Measurements from ENCODE around the gene LRRC17. TPM values are rescaled to one million over a fixed set of nuclear protein-coding genes. Genes with fewer than 3 reads are reported as not detected.

LRRC17 gene
- total and polyA plus RNA-seq, 9 of the 15 experiments (the other 6 are each of a cell fraction or from before 2014, with no cell fraction given): 0.03 to 0.18 (median 0.12) TPM; not detected in 5

GRCh38 chr7:102991540-102992214 lies 78.9 kb downstream of the LRRC17 start:
- FAIRE-seq (peak; percentile 87), ATAC-seq (peak; percentile 79), DNase-seq (ENCODE audit: extremely low read depth in 1 of 4, low spot score in 3 of 4) (peak; percentile 83 to 87 (median 84))
- H3K27ac ChIP-seq (ENCODE audit: extremely low read depth, low read depth, low read length): peak overlapping the region; percentile 89
- H3K36me3 ChIP-seq (ENCODE audit: control insufficient read depth, insufficient read depth, low read length): peaks cover 15% of the 10 kb centered on the region
- POLR2A ChIA-PET: interaction anchor here (0.7 to 1.5 kb wide), 3 partner anchors 8 to 47 kb away, joined by 3 to 4 read pairs (median 3); no protein-coding TSS in a partner anchor
- no peaks in the 10 kb centered on the region for H3K9me1 ChIP-seq (ENCODE audit: control insufficient read depth, insufficient read depth, low read length)
- H3K79me2 ChIP-seq (ENCODE audit: control insufficient read depth, insufficient read depth, low read length): no peaks in the 10 kb centered on the region
- no peaks in the 10 kb centered on the region for H3K27me3 ChIP-seq (ENCODE audit: control insufficient read depth in 2 of 2, insufficient read depth in 2 of 2, low read length in 2 of 2)
- H3K4me3 ChIP-seq: no peak overlapping the region
- intact Hi-C loops (cut with micrococcal nuclease): loop anchor here (5.0 kb wide), 1 partner anchor 36 kb away; no protein-coding TSS in a partner anchor
- peaks cover 23 to 67% of the 10 kb centered on the region in 2 experiments for H3K4me1 ChIP-seq (replicated peaks in 1 of 2; ENCODE audit: control insufficient read depth in 2 of 2, insufficient read depth in 2 of 2, low read length in 2 of 2)
- in situ Hi-C loops (cut with MboI): no loop called here
- no TSS peak for BruUV-seq (replicated peaks)
- no peaks in the 10 kb centered on the region for H4K20me1 ChIP-seq (replicated peaks; ENCODE audit: control insufficient read depth, insufficient read depth, low read length)
- peak overlapping the region; percentile 9 to 56; a peak in 3 of 4 replicates for H3K9ac ChIP-seq (ENCODE audit: insufficient read depth in 1 of 2, low read depth in 2 of 2, low read length in 2 of 2)
- H3K9me3 ChIP-seq (replicated peaks; ENCODE audit: control insufficient read depth, insufficient read depth, low read depth, low read length): peaks cover 6% of the 10 kb centered on the region
- WGBS (ENCODE audit: insufficient coverage, low coverage, missing lambda C conversion rate): 2% methylated on average over 2 of the region's 2 CpGs
- peak overlapping the region; percentile 70 for H2AFZ ChIP-seq (ENCODE audit: low read depth, low read length)
- peak overlapping the region; percentile 71 for H3K4me2 ChIP-seq (ENCODE audit: insufficient read depth, low read length)
- CTCF ChIA-PET (ENCODE audit: low intra/inter-chr PET ratio): no interaction called here
- 0 out of 2 replicates have a peak, but pooled peaks have one; percentile 59 for TF ChIP-seq ELF4 (CRISPR knock-in tag; IDR thresholded peaks at IDR 0.05)
- TF ChIP-seq PCBP1 (IDR thresholded peaks at IDR 0.05; ENCODE audit: low read depth, low read length, poor library complexity, severe bottlenecking): no peak
- peak; percentile 62; the same call in 1 of the 2 replicates for TF ChIP-seq NCOR1 (IDR thresholded peaks at IDR 0.05)
- TF ChIP-seq XRCC3 (IDR thresholded peaks at IDR 0.05): no peak
- no peak for TF ChIP-seq ZNF134 (CRISPR knock-in tag; conservative IDR thresholded peaks at IDR 0.05)
- TF ChIP-seq, protein P1, sequence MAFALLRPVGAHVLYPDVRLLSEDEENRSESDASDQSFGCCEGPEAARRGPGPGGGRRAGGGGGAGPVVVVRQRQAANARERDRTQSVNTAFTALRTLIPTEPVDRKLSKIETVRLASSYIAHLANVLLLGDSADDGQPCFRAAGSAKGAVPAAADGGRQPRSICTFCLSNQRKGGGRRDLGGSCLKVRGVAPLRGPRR (CRISPR knock-in tag; IDR thresholded peaks at IDR 0.05): no peak
- TF ChIP-seq ZBTB8A (IDR thresholded peaks at IDR 0.05; ENCODE audit: partially characterized antibody): no peak
- TF ChIP-seq, protein P2, sequence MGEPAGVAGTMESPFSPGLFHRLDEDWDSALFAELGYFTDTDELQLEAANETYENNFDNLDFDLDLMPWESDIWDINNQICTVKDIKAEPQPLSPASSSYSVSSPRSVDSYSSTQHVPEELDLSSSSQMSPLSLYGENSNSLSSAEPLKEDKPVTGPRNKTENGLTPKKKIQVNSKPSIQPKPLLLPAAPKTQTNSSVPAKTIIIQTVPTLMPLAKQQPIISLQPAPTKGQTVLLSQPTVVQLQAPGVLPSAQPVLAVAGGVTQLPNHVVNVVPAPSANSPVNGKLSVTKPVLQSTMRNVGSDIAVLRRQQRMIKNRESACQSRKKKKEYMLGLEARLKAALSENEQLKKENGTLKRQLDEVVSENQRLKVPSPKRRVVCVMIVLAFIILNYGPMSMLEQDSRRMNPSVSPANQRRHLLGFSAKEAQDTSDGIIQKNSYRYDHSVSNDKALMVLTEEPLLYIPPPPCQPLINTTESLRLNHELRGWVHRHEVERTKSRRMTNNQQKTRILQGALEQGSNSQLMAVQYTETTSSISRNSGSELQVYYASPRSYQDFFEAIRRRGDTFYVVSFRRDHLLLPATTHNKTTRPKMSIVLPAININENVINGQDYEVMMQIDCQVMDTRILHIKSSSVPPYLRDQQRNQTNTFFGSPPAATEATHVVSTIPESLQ (CRISPR knock-in tag; IDR thresholded peaks at IDR 0.05): peak; percentile 82
- peak; percentile 56 for TF ChIP-seq CBFA2T3 (IDR thresholded peaks at IDR 0.05)
- TF ChIP-seq HDAC1 (IDR thresholded peaks at IDR 0.05): peak in 1 of 2 experiments; percentile 72; a peak in 1 of 4 replicates
- peak; percentile 97 for TF ChIP-seq ATF3 (IDR thresholded peaks at IDR 0.05)
- no peak; the same call in 1 of the 2 replicates for TF ChIP-seq ATF3 (CRISPR knock-in tag; conservative IDR thresholded peaks at IDR 0.05)
- TF ChIP-seq, protein P3, sequence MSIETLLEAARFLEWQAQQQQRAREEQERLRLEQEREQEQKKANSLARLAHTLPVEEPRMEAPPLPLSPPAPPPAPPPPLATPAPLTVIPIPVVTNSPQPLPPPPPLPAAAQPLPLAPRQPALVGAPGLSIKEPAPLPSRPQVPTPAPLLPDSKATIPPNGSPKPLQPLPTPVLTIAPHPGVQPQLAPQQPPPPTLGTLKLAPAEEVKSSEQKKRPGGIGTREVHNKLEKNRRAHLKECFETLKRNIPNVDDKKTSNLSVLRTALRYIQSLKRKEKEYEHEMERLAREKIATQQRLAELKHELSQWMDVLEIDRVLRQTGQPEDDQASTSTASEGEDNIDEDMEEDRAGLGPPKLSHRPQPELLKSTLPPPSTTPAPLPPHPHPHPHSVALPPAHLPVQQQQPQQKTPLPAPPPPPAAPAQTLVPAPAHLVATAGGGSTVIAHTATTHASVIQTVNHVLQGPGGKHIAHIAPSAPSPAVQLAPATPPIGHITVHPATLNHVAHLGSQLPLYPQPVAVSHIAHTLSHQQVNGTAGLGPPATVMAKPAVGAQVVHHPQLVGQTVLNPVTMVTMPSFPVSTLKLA (conservative IDR thresholded peaks at IDR 0.05): peak; percentile 44 to 46; a peak in 2 of 4 replicates
- no peak for TF ChIP-seq SRSF1 (IDR thresholded peaks at IDR 0.05; ENCODE audit: low read depth, low read length)
- no peak for TF ChIP-seq ZNF830 (CRISPR knock-in tag; IDR thresholded peaks at IDR 0.05)
- TF ChIP-seq HDGF (IDR thresholded peaks at IDR 0.05): no peak
- TF ChIP-seq HMBOX1 (IDR thresholded peaks at IDR 0.05): peak; percentile 46; the same call in 1 of the 2 replicates
